ENCODE measurements around the gene CLPTM1L.

The CLPTM1L gene

GRCh38 chr5:1270933-1271914 is 73.7 kb downstream of the CLPTM1L start:
- no peak for DNase-seq

GRCh38 chr5:1270426-1270825 is 74.5 kb downstream of the CLPTM1L start:
- no peak for DNase-seq

- no peak for DNase-seq
These were observed 76.2 kb downstream of the CLPTM1L start for GRCh38 chr5:1268666-1269065.

GRCh38 chr5:1268056-1268455 is 76.8 kb downstream of the CLPTM1L start:
- DNase-seq, result no peak
